ENCODE results near the gene CREBRF. TPM values are rescaled to one million over a fixed set of nuclear protein-coding genes. Genes with fewer than 3 reads are reported as not detected.
A peak's percentile ranks its signal among the peaks of the same experiment; 100 is the strongest.
"Not testable (repeated sequence)": the region's sequence is repeated elsewhere in the genome, so short reads cannot be mapped to it uniquely, and the experiment has no call there.

CREBRF gene
- polyA plus RNA-seq, 12 donors, result 6.6 to 11.8 (median 9.5) TPM; not detected in 1

DNA sequence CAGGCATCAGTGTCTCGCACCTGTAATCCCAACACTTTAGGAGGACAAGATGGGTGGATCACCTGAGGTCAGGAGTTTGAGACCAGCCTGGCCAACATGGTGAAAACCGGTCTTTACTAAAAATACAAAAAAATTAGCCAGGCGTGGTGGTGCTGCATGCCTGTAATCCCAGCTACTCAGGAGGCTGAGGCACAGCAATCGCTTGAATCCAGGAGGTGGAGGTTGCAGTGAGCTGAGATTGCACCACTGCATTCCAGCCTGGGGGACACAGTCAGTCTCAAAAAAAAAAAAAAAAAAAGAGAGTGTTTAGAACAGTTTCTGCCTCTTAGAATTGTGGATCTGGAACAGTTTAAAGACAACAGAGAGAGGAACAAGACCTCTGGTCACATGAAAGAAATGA is 20.3 kb downstream of the CREBRF start:
- not testable (repeated sequence) for DNase-seq

DNA sequence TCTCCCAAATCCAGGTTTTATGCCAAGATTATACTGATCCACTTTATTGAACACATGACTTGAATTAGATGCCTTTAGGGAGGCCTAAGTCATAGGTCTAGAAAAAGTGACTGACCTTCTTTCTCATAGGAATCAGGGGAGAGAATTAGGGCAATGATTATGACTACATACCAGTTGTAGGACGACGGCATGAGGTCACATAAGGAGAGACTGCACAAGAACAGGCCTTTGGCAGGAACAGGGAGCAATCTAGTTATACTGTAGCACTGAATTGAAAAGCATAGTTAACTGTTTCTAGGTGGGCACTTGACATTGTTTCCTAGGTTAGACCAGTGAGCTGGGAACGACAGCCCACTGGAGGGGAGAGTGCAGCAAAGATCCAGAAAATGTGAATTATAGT is 22.7 kb downstream of the CREBRF start:
- no peak for DNase-seq

DNA sequence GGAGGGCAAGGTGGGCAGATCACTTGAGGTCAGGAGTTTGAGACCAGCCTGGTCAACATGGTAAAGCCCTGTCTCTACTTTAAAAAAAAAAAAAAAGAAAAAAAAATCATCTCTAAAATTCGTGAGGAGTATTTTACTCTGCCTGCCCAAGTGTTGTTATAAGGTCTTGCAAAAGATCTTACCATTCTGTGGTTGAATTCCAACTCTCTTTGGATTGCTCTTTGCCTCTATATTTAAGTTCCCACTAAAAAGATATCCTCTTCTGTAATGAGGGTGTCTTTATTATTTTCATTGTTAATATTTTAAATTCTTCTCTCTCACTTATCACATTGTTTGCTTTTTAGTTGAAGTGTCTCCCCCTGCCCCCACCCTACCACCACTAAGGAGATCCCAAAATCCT is 33.4 kb downstream of the CREBRF start:
- DNase-seq, result no peak

DNA sequence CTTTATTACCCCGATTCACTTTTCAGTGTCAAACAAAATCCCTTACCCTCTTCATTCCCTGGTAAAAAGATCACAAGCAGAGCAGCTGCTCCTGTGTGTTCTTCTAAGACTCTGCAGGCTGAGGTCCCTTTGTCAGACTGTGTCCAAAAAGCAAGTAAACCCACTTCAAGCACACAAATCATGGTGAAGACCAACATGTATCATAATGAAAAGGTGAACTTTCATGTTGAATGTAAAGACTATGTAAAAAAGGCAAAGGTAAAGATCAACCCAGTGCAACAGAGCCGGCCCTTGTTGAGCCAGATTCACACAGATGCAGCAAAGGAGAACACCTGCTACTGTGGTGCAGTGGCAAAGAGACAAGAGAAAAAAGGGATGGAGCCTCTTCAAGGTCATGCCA is 34.5 kb downstream of the CREBRF start:
- no peak for DNase-seq

DNA sequence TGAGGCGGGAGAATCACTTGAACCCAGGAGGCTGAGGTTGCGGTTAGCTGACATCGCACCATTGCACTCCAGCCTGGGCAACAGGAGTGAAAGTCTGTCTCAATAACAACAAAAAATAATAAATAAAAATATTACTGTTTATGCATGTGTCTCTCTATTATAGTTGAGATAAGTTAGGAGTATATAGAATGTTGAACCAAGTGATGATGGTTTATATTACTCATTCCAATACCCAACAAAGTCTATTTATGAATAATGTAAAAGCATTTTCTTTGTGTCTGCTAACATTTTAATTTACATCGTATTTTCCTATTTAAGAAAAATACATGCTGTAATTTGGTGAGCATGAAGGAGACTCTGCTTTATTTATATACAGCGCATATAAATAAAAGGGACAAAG is 35.8 kb downstream of the CREBRF start:
- no peak for DNase-seq

DNA sequence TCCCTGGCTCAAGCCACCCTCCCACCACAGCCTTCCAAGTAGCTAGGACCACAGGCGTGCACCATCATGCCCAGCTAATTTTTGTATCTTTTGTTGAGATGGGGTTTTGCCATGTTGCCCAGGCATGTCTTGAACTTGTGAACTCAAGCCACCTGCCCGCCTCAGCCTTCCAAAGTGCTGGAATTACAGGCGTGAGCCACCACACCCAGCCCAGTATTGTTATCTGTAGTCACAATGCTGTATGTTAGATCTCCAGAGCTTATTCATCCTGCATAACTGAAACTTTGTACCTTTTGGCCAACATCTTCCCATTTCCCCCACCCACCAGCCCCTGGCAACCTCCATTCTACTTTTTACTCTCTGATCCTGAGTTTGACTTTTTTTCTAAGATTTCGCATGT is 37.5 kb downstream of the CREBRF start:
- no peak for DNase-seq

DNA sequence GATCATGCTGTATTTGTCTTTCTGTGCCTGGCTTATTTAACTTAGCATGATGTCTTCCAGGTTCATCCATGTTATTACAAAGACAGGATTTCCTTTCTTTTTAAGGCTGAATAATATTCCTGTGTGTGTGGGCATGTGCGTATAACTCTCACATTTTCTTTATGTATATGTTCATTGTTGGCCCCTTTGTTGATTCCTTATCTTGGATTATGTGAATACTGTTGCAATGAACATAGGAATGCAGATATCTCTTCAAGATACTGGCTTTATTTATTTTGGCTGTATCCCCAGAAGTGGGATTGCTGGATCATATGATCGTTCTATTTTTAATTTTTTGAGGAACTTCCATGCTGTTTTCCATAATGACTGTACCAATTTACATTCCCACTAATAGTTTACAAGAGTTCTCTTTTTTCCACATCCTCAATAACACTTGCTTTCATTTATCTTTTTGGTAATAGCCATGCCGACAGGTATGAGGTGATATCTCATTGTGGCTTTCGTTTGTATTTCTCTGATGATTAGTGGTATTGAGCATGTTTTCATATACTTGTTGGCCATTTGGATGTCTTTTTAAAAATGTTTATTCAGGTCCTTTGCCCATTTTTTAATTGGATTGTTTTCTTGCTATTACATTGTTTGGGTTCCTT is 38.0 kb downstream of the CREBRF start:
- DNase-seq, result peak; percentile 12

DNA sequence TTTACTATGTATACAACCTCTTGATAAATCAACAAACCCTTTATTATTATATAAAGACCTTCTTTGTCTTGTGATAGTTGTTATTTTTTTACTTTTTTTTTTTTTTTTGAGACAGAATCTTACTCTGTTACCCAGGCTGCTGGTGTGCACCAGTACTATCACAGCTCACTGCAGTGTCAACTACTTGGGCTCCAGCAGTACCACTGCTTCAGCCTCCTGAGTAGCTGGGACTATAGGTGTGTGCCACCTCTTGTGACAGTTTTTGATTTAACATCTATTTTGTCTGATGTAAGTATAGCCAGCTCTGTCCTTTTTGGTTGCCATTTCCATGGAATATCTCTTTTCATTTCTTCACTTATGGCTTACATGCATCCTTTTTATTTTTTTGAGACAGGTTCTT is 42.6 kb downstream of the CREBRF start:
- DNase-seq, result no peak

DNA sequence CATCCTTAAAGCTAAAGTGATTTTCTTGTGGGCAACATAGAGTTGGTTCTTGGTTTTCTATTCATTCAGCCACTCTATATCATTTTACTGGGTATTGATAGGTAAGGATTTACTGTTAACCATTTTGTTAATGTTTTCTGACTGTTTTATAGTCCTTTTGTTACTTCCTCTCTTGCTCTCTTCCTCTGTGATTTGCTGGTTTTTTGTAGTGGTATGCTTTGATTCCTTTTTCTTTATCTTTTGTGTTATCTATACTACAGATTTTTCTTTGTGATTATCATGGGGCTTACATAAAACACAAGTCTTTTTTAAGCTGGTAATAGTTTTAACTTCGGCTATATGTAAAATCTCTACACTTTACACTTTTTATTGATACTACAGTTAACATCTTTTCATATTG is 43.3 kb downstream of the CREBRF start:
- no peak for DNase-seq

DNA sequence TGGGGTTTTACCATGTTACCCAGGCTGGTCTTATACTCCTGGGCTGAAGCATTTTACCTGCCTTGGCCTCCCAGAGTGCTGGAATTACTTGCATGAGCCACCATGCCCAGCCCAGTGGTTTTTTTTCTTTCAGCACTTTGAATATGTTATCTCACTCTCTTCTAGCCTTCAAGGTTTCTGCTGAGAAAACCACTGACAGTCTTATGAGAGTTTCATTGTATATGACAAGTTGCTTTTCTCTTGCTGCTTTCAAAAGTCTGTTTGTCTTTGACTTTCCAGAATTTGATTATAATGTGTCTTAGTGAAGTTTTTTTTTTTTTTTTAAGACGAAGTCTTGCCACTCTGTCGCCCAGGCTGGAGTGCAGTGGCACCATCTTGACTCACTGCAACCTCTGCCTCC is 45.1 kb downstream of the CREBRF start:
- DNase-seq, result no peak

DNA sequence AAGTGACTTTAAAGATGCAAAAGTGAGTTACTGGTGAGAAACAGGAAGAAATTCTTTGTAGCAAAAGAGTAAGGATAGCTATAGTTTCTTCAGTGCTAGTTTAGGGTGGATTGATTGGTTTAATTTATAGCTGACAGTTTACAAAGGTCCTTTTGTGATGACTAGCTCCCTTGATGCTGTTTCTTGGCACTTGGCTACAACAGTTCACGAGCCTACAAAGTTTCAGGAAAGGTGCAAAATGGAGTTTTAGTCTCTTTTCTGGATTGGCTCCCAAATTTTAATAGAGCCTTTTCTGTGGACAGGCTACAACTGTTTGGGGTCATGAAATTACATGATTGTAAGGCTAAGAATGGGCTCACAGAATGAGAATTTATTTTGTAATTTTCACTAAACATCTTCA is 47.3 kb downstream of the CREBRF start:
- DNase-seq, result no peak

DNA sequence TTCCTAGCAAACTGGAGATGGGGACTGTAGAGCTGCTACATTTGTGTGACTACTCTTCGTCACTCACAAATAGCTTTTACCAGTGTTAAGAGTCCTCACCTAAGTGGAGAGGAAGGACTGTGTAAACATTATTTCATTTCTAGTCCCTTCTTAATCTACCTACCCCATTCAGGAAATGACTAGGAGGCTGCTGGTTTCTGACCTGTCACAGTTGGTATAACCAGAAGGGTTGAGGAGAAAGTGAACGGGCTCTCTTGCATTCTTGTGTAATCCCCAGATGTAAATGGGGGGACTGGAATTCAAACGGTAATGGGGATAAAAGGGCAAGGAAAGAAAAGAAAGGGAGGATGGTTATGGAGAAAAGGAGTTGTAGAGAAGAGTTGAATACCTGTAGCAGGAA is 52.8 kb downstream of the CREBRF start:
- no peak for DNase-seq

DNA sequence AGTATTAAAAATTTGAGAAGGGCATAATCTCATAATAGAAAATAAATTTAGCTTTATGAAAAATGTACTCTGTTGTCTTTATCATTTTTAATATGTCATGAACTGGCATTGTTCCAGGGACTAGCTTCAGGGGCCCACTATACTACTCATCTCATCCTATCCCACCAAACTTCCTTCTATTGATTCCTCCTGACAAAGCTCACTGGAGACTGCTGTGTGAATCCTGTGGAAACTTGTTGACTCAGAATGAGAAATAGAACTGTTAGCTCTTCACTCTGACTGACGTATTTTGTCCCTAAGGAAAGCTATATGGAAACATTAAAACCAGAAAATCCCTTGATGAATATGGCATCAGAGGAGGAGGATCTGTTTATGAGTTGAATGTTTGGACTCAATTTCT is 58.4 kb downstream of the CREBRF start:
- DNase-seq, result no peak

DNA sequence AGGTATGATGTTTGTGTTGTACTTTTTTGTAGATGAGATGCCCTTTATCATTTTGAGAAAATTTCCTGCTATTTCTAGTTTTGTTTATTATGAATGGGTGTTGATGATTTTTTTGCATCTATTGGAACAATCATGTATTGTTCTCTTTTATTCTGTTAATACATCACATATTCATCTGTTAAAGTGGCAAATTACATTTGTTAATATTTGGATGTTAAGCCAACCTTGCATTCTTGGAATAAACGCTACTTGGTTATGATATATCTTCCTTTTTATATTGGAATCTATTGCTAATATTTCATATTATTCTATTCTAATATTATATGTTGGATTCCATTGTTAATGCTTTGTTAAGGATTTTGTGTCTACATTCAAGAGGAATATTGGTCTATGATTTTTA is 63.6 kb downstream of the CREBRF start:
- DNase-seq, result no peak

DNA sequence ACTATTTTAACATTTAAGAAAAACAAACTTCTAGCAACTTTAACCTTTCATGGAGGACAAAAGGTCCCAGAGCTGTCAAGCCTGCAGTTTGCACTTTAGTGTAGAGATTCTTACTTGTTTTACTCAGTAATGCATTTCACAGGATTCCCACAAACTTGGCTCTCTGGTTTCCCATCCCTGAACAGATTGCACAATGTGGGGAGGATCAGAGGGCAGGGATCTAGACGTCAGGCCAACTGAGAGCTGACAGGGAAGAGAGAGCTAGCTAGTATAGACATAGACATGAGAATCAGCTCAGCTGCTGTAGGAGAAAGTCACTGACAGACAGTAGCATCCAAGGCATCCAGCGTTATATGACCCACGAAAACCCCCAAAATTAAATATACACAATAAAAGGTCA is 67.3 kb downstream of the CREBRF start:
- DNase-seq, result no peak

DNA sequence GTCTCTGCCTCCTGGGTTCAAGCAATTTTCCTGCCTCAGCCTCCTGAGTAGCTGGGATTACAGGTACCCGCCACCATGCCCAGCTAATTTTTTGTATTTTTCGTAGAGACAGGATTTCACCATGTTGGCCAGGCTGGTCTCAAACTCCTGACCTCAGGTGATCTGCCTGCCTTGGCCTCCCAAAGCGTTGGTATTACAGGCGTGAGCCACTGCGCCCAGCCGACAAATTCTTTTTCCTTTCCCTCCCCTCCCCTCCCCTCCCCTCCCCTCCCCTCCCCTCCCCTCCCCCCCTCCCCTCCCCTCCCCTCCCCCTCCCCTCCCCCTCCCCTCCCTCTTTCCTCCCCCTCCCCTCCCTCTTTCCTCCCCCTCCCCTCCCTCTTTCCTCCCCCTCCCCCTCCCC is 76.0 kb downstream of the CREBRF start:
- DNase-seq, result not testable (repeated sequence)

DNA sequence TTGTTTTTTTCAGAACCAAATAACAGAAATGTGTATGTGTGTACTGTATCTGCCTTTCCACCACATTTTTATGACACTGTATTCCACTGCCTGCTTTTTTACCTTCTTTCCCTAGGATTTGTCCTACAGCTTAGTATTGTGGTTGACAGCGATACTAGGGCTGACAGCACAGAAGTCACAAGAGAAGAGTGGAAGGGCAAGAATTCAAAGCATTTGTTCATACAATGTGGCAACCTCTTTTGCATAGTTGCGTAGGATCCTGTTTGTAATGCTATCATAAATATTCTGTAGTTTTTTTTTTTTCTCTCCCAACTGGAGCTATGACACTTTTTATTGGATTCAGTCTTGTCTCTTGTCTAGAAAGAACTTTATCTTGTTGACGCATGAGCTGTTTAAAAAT is 82.6 kb downstream of the CREBRF start:
- DNase-seq, result no peak

DNA sequence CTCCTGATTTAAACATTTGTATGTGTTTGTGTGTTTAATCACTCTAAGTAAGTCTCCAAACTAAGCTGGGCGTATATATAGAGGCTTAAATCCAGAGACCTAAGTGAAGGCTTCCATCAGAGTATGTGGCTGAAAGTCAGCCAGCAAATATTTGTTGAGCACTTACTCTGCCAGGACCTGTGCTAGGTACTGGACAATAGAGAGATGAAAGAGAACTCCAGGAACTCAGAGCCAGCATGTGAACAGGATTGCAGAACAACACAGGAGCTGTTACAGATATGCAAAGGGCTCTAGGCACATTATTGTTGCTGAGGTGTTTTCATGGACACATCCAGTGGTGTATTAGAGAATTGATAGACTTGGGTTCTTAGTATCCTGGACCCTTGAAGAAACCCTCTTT is 83.5 kb downstream of the CREBRF start:
- no peak for DNase-seq

DNA sequence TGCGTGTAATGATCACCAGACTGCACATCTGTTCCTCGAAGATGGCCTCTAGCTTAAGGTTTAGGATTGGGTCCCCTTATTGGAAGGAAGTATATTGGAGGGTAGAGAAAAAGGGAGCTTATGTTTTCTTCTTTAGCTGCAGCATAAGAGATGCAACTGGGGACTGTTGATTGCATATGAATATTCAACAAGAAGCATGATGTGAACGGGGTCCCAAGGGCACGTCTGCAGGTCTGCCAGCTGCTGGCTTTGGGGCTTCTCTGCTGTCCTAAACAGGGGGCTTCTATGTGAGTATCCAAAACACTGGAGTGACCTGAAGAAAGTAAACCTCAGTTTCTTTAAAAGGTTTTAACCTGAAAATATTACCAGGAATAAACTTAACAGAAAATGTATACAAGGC is 84.6 kb downstream of the CREBRF start:
- no peak for DNase-seq

DNA sequence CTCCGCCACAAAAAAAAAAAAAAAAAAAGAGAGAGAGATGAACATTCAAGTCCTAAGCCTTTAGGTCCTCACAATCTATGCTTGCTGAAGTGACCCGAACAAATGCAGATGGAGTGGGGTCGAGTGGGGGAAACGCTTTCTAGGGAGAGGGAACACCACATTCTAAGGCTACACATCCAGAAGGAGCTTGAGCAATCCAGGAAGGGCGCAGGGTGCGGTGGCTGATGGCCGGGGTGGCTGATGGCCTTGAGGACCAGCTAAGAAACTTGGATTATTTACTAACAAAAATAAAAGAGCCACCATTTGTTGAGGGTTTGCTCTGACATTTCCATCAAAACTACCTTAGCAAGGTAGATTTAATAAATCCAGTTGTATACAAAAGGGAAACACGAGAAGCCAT is 87.4 kb downstream of the CREBRF start:
- no peak for DNase-seq

DNA sequence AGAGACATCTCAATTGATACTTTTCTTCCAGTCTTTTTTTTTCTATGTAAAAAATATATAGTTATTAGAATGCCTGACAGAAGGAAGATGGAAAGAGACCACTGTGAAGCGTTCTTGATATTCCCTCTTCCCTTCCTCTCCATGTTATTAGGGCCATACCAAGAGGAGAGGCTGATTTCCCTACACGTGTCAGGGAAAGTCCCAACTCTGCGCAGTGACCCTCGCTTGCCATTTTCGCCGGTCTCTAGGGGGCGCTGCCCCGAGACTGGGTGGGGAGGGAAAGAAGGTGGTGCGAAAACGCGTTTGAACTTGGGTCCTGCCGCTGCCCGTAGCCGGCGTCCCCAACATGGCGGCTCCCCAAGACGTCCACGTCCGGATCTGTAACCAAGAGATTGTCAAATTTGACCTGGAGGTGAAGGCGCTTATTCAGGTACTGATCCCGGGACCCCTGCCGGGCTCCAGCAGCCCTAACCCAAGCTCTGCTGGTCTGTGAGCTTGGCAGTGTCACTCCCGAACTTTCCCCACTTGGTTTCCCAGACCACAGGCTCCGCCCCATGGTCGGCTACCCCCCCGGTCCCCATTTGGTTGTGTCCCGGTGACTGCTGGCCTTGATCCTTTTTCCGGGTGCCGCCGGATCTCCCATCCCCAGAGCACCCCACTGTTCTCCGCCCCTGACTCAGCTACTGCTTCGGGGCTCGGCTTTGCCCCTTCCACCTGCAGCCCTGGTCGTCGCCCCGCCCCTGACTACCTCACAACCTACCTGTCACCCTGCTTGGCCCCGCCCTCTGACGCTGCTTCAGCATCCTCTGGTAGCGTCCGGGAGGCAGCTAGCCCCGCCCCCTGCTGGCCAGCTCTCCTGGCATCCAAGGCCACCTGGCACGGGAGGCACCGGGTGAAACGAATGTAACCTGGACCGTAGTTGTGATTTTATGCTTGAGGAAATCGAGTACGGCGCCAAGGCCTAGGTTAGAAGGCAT is 88.3 kb downstream of the CREBRF start, which contains the start of gene BNIP1:
Gene BNIP1 (plus strand): TSS at position 332 of the 977 bp plus-strand sequence. CDS start 15 bp downstream, at position 347.
- DNase-seq, result peak; percentile 97

DNA sequence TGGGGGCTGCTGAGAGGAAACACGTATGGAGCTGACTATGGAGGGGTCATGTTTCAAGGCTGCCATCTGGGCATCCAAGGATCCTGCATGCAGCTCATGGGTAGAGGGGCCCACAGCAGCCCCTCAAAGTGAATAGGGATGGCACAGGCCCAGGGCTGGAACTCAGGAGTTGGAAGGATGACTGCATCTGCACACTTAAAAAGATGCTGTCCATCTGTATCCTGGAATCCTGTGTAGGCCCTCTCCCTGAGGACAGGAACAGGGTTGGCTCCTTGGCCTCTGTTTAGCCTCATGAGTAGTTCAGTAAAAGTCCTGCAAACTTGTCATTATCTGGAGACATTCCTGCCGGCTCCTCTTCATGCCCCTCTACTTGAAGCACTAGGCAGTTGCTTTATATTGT is 92.2 kb downstream of the CREBRF start:
- DNase-seq, result no peak

DNA sequence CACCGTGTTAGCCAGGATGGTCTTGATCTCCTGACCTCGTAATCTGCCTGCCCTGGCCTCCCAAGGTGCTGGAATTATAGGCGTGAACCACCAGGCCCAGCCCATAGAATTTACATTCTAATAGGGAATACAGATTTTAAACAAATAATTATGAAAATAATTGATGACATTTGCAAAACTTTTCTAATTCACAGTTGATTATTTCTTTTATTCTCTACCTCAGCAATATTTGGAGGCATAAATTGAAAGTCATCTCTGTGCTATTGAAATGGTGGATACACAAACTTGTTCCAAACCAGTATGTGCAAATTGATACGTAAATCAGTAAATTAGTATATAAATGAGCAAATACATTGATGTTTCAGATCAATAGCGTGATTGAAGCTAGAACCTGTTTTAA is 96.4 kb downstream of the CREBRF start:
- DNase-seq, result no peak

Data from muscle of arm (tissue), 12 donors.